Duodenal mucosa (tissue), 2 donors: ENCODE data around the gene ADAMTS3.

Source experiments
- H3K27ac ChIP-seq: one replicate; pipeline ENCODE4 v1.7.0; 2013; ENCODE audit warnings: low read depth, low read length
- H3K27me3 ChIP-seq, 2 donors: one replicate each; pipeline ENCODE4 v1.7.0; 2013; ENCODE audit warnings: low read length in 2 of 2, control low read depth in 1 of 2; ENCODE audit not compliant: insufficient read depth in 2 of 2, control insufficient read depth in 1 of 2
- H3K36me3 ChIP-seq, 2 donors: one replicate each; pipeline ENCODE4 v1.7.0; 2013; ENCODE audit warnings: low read length in 2 of 2, control low read depth in 1 of 2; ENCODE audit not compliant: insufficient read depth in 2 of 2, control insufficient read depth in 1 of 2
- H3K4me1 ChIP-seq, 2 donors: one replicate each; pipeline ENCODE4 v1.7.0; 2013; ENCODE audit warnings: low read length in 2 of 2, control low read depth in 1 of 2; ENCODE audit not compliant: insufficient read depth in 2 of 2, control insufficient read depth in 1 of 2
- H3K4me3 ChIP-seq, 2 donors: one replicate each; pipeline ENCODE4 v1.7.0; 2013; ENCODE audit warnings: low read length in 2 of 2, low read depth in 1 of 2
- H3K9ac ChIP-seq, 2 donors: one replicate each; pipeline ENCODE4 v1.7.0; 2013; ENCODE audit warnings: low read length in 2 of 2, low read depth in 1 of 2
- H3K9me3 ChIP-seq, 2 donors: one replicate each; pipeline ENCODE4 v1.7.0; 2013; ENCODE audit warnings: low read length in 2 of 2, control low read depth in 1 of 2; ENCODE audit not compliant: control insufficient read depth in 1 of 2

The ADAMTS3 gene

GRCh38 chr4:72312032-72312650, 256.9 kb downstream of the ADAMTS3 start:
- no peak overlapping the region for H3K27ac ChIP-seq
- H3K9ac ChIP-seq = no peak overlapping the region
- no peaks in the 10 kb centered on the region for H3K36me3 ChIP-seq
- no peaks in the 10 kb centered on the region for H3K27me3 ChIP-seq
- H3K4me3 ChIP-seq = no peak overlapping the region
- no peaks in the 10 kb centered on the region for H3K4me1 ChIP-seq
- H3K9me3 ChIP-seq = no peaks in the 10 kb centered on the region

GRCh38 chr4:72311291-72311690, 257.7 kb downstream of the ADAMTS3 start:
- Histone ChIP-seq H3K27ac (no peak overlapping the region), H3K9ac (no peak overlapping the region), H3K4me3 (no peak overlapping the region), H3K36me3 (no peaks in the 10 kb centered on the region), H3K9me3 (no peaks in the 10 kb centered on the region), H3K27me3 (no peaks in the 10 kb centered on the region), H3K4me1 (no peaks in the 10 kb centered on the region)

GRCh38 chr4:72305620-72306019, 263.4 kb downstream of the ADAMTS3 start:
- Histone ChIP-seq H3K4me3 (no peak overlapping the region), H3K4me1 (no peaks in the 10 kb centered on the region), H3K27ac (no peak overlapping the region), H3K9me3 (no peaks in the 10 kb centered on the region), H3K9ac (no peak overlapping the region), H3K27me3 (no peaks in the 10 kb centered on the region), H3K36me3 (no peaks in the 10 kb centered on the region)

DNA sequence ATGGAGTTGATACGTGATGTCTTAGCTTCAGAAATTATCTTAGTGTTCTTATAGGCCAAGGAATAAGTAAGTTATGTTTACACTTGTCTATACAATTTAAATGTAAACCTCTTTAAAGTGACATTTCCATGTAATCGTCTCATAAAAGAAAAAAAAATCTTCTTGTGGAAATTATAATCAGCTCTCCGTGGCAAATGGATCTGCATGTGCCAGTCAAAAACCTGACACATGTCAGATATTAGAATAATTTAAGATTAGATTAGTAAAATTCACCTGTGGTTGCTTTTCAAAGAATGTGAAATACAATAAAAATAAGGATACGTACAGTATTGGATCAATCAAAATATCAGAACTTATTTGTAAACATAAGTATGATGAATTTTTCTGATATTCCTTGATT, 263.9 kb downstream of the ADAMTS3 start:
- Histone ChIP-seq H3K9me3 (no peaks in the 10 kb centered on the region), H3K4me1 (no peaks in the 10 kb centered on the region), H3K27ac (no peak overlapping the region), H3K4me3 (no peak overlapping the region), H3K36me3 (no peaks in the 10 kb centered on the region), H3K27me3 (no peaks in the 10 kb centered on the region), H3K9ac (no peak overlapping the region)

GRCh38 chr4:72302981-72303704, 265.9 kb downstream of the ADAMTS3 start:
- H3K4me3 ChIP-seq = no peak overlapping the region
- no peaks in the 10 kb centered on the region for H3K4me1 ChIP-seq
- H3K27me3 ChIP-seq = no peaks in the 10 kb centered on the region
- no peaks in the 10 kb centered on the region for H3K36me3 ChIP-seq
- H3K27ac ChIP-seq = no peak overlapping the region
- H3K9me3 ChIP-seq = no peaks in the 10 kb centered on the region
- H3K9ac ChIP-seq = no peak overlapping the region

- Histone ChIP-seq H3K27ac (no peak overlapping the region), H3K27me3 (no peaks in the 10 kb centered on the region), H3K36me3 (no peaks in the 10 kb centered on the region), H3K4me1 (no peaks in the 10 kb centered on the region), H3K9ac (no peak overlapping the region), H3K9me3 (no peaks in the 10 kb centered on the region), H3K4me3 (no peak overlapping the region)
Measured at GRCh38 chr4:72301759-72302158, 267.3 kb downstream of the ADAMTS3 start.

- H3K9ac ChIP-seq = no peak overlapping the region
- H3K36me3 ChIP-seq = no peaks in the 10 kb centered on the region
- no peak overlapping the region for H3K27ac ChIP-seq
- no peaks in the 10 kb centered on the region for H3K27me3 ChIP-seq
- H3K9me3 ChIP-seq = no peaks in the 10 kb centered on the region
- no peak overlapping the region for H3K4me3 ChIP-seq
- H3K4me1 ChIP-seq = no peaks in the 10 kb centered on the region
Measured at GRCh38 chr4:72300126-72300525, 268.9 kb downstream of the ADAMTS3 start.

GRCh38 chr4:72295966-72296557, 273.0 kb downstream of the ADAMTS3 start:
- H3K4me1 ChIP-seq = no peaks in the 10 kb centered on the region
- no peaks in the 10 kb centered on the region for H3K27me3 ChIP-seq
- H3K27ac ChIP-seq = no peak overlapping the region
- no peak overlapping the region for H3K4me3 ChIP-seq
- no peaks in the 10 kb centered on the region for H3K36me3 ChIP-seq
- H3K9ac ChIP-seq = no peak overlapping the region
- no peaks in the 10 kb centered on the region for H3K9me3 ChIP-seq

GRCh38 chr4:72290737-72291136, 278.3 kb downstream of the ADAMTS3 start:
- no peaks in the 10 kb centered on the region for H3K9me3 ChIP-seq
- no peak overlapping the region for H3K27ac ChIP-seq
- no peaks in the 10 kb centered on the region for H3K36me3 ChIP-seq
- H3K9ac ChIP-seq = no peak overlapping the region
- H3K27me3 ChIP-seq = no peaks in the 10 kb centered on the region
- H3K4me1 ChIP-seq = no peaks in the 10 kb centered on the region
- no peak overlapping the region for H3K4me3 ChIP-seq

- Histone ChIP-seq H3K9me3 (no peaks in the 10 kb centered on the region), H3K36me3 (no peaks in the 10 kb centered on the region), H3K27me3 (no peaks in the 10 kb centered on the region), H3K9ac (no peak overlapping the region), H3K4me3 (no peak overlapping the region), H3K27ac (no peak overlapping the region), H3K4me1 (no peaks in the 10 kb centered on the region)
Measured at GRCh38 chr4:72286910-72287309, 282.1 kb downstream of the ADAMTS3 start.
